ENCODE results near the gene NKAIN2. TPM values are rescaled to one million over a fixed set of nuclear protein-coding genes. Genes with fewer than 3 reads are reported as not detected.

NKAIN2 gene
- total RNA-seq, 1 experiment from 2014 or later: not detected

GRCh38 chr6:124142852-124143251, 339.2 kb downstream of the NKAIN2 start:
- CTCF ChIA-PET: no interaction called here
- intact Hi-C loops (cut with micrococcal nuclease): no loop called here
- Histone ChIP-seq H3K27me3 (ENCODE audit: insufficient read depth, low read length) (peaks cover 4% of the 10 kb centered on the region; the same call in 1 of the 2 replicates), H3K9me3 (ENCODE audit: control insufficient read depth in 1 of 2, insufficient read depth in 1 of 2, low read depth in 1 of 2, low read length in 2 of 2) (no peaks in the 10 kb centered on the region), H3K4me1 (ENCODE audit: control insufficient read depth in 1 of 2, insufficient read depth in 2 of 2, low read length in 2 of 2) (no peaks in the 10 kb centered on the region), H3K9me2 (ENCODE audit: insufficient read depth) (no peaks in the 10 kb centered on the region), H4K20me1 (ENCODE audit: insufficient read depth) (no peaks in the 10 kb centered on the region), H3K79me2 (ENCODE audit: insufficient read depth, low read length) (no peaks in the 10 kb centered on the region), H3K27ac (ENCODE audit: low read depth, low read length) (no peak overlapping the region), H3K36me3 (ENCODE audit: control insufficient read depth in 1 of 2, insufficient read depth in 2 of 2, low read length in 2 of 2) (no peaks in the 10 kb centered on the region), H2AFZ (ENCODE audit: low read depth, low read length, poor library complexity, severe bottlenecking) (no peak overlapping the region), H3K9ac (ENCODE audit: low read length) (no peak overlapping the region), H3K4me3 (replicated peaks in 1 of 2; ENCODE audit: low read depth in 1 of 2, low read length in 2 of 2) (no peak overlapping the region), H3K4me2 (ENCODE audit: low read length) (no peak overlapping the region)
- RAD21 ChIA-PET (ENCODE audit: low non-redundant PET in 1 of 2, low total read pairs in 2 of 2, uncharacterized antibody in 2 of 2, unreplicated experiment in 2 of 2): no interaction called here
- DNase-seq (ENCODE audit: low read depth, low spot score): no peak
- BruUV-seq (replicated peaks): no TSS peak
- POLR2A ChIA-PET: no interaction called here
- no peak for ATAC-seq
- TF ChIP-seq SRF (IDR thresholded peaks at IDR 0.05; ENCODE audit: low read depth): no peak
- TF ChIP-seq ZNF274 (IDR thresholded peaks at IDR 0.05; ENCODE audit: low read depth, low read length): no peak
- TF ChIP-seq ZFX (IDR thresholded peaks at IDR 0.05): no peak
- no peak for TF ChIP-seq SP1 (IDR thresholded peaks at IDR 0.05; ENCODE audit: low read depth)
- TF ChIP-seq EZH2 (IDR thresholded peaks at IDR 0.05): no peak
- TF ChIP-seq, protein P1, sequence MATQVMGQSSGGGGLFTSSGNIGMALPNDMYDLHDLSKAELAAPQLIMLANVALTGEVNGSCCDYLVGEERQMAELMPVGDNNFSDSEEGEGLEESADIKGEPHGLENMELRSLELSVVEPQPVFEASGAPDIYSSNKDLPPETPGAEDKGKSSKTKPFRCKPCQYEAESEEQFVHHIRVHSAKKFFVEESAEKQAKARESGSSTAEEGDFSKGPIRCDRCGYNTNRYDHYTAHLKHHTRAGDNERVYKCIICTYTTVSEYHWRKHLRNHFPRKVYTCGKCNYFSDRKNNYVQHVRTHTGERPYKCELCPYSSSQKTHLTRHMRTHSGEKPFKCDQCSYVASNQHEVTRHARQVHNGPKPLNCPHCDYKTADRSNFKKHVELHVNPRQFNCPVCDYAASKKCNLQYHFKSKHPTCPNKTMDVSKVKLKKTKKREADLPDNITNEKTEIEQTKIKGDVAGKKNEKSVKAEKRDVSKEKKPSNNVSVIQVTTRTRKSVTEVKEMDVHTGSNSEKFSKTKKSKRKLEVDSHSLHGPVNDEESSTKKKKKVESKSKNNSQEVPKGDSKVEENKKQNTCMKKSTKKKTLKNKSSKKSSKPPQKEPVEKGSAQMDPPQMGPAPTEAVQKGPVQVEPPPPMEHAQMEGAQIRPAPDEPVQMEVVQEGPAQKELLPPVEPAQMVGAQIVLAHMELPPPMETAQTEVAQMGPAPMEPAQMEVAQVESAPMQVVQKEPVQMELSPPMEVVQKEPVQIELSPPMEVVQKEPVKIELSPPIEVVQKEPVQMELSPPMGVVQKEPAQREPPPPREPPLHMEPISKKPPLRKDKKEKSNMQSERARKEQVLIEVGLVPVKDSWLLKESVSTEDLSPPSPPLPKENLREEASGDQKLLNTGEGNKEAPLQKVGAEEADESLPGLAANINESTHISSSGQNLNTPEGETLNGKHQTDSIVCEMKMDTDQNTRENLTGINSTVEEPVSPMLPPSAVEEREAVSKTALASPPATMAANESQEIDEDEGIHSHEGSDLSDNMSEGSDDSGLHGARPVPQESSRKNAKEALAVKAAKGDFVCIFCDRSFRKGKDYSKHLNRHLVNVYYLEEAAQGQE (IDR thresholded peaks at IDR 0.05; ENCODE audit: low read depth): no peak
- no peak for TF ChIP-seq CEBPB (IDR thresholded peaks at IDR 0.05; ENCODE audit: low read depth)
- TF ChIP-seq EZH2phosphoT487 (IDR thresholded peaks at IDR 0.05; ENCODE audit: borderline replicate concordance): no peak
- TF ChIP-seq CBX3 (IDR thresholded peaks at IDR 0.05; ENCODE audit: low read depth): no peak
- no peak for TF ChIP-seq POLR2AphosphoS5 (IDR thresholded peaks at IDR 0.05; ENCODE audit: low read depth, low read length)
- TF ChIP-seq, protein P2, sequence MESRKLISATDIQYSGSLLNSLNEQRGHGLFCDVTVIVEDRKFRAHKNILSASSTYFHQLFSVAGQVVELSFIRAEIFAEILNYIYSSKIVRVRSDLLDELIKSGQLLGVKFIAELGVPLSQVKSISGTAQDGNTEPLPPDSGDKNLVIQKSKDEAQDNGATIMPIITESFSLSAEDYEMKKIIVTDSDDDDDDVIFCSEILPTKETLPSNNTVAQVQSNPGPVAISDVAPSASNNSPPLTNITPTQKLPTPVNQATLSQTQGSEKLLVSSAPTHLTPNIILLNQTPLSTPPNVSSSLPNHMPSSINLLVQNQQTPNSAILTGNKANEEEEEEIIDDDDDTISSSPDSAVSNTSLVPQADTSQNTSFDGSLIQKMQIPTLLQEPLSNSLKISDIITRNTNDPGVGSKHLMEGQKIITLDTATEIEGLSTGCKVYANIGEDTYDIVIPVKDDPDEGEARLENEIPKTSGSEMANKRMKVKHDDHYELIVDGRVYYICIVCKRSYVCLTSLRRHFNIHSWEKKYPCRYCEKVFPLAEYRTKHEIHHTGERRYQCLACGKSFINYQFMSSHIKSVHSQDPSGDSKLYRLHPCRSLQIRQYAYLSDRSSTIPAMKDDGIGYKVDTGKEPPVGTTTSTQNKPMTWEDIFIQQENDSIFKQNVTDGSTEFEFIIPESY (IDR thresholded peaks at IDR 0.05; ENCODE audit: extremely low read depth, insufficient replicate concordance, low read length): no peak
- no peak for TF ChIP-seq EGR1 (IDR thresholded peaks at IDR 0.05; ENCODE audit: low read depth)
- no peak for TF ChIP-seq POLR2A (IDR thresholded peaks at IDR 0.05; ENCODE audit: borderline replicate concordance, extremely low read depth, insufficient read depth, insufficient read length)
